Thymus (tissue), 11 donors: ENCODE measurements around the gene ARMC12. TPM values are rescaled to one million over a fixed set of nuclear protein-coding genes. Genes with fewer than 3 reads are reported as not detected.

Source experiments
- DNase-seq, 9 donors: peaks; one replicate each; pipeline ENCODE4 v3.0.0-alpha.2; 2013; ENCODE audit warnings: low spot score in 9 of 9, low read depth in 6 of 9, missing footprints in 1 of 9
- H3K27ac ChIP-seq, 2 donors: one replicate each; pipeline ENCODE4 v1.5.1; 2013; ENCODE audit warnings: control low read depth in 1 of 2, low read depth in 1 of 2, low read length in 1 of 2, mild to moderate bottlenecking in 1 of 2, moderate library complexity in 1 of 2
- H3K27me3 ChIP-seq, 2 donors: one replicate each; pipeline ENCODE4 v1.5.1; 2013; ENCODE audit warnings: low read length in 1 of 2; ENCODE audit not compliant: control insufficient read depth in 2 of 2, insufficient read depth in 1 of 2
- H3K36me3 ChIP-seq, 2 donors: one replicate each; pipeline ENCODE4 v1.5.1; 2013; ENCODE audit warnings: low read length in 1 of 2, mild to moderate bottlenecking in 1 of 2, moderate library complexity in 1 of 2; ENCODE audit not compliant: control insufficient read depth in 2 of 2, insufficient read depth in 2 of 2
- H3K4me1 ChIP-seq, 2 donors: one replicate each; pipeline ENCODE4 v1.5.1; 2013; ENCODE audit warnings: low read length in 2 of 2; ENCODE audit not compliant: control insufficient read depth in 2 of 2, insufficient read depth in 2 of 2
- H3K4me3 ChIP-seq, 2 donors: one replicate each; pipeline ENCODE4 v1.5.1; 2013; ENCODE audit warnings: low read length in 2 of 2, control low read depth in 1 of 2, mild to moderate bottlenecking in 1 of 2
- H3K9me3 ChIP-seq, 2 donors: one replicate each; pipeline ENCODE4 v1.5.1; 2013; ENCODE audit warnings: low read length in 1 of 2, mild to moderate bottlenecking in 1 of 2; ENCODE audit not compliant: control insufficient read depth in 2 of 2, insufficient read depth in 1 of 2
- WGBS: extraction: QIAGEN DNeasy Blood & Tissue Kit; methylation state at CpG from one replicate; pipeline ENCODE4 v1.1.7; 2013; 5-methylcytosine and 5-hydroxymethylcytosine counted together
- polyA plus RNA-seq: library from polyadenylated mRNA; stranded (reverse); fragments of 200-250 nt; gene quantifications from one replicate; pipeline ENCODE4 v1.2.3, GENCODE V29; 2013
- total RNA-seq: library from RNA; stranded (reverse); fragments of 120-200 nt; gene quantifications from one replicate; pipeline ENCODE4 v1.2.4, GENCODE V29; 2013
- donor health status: healthy.

Gene ARMC12
- total and polyA plus RNA-seq, 2 donors: 1.1 to 26.6 TPM

DNA sequence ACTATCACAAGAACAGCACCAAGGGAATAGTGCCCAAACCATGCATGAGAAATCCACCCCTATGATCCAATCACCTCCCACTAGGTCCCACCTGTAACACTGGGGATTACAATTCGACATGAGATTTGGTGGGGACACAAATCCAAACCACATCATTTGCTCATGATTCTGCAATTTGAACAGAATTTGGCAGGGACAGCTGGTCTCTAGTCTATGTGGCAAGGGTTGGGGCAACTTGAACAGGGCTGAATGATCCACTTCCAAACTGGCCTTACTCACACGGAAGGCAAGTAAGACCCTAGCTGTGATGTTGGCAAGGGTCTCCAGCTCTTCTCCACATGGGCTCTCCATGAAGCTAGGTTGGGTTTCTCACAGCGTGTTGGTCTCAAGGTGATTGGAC, 38.0 kb upstream of the ARMC12 start:
- Histone ChIP-seq H3K27me3 (no peaks in the 10 kb centered on the region), H3K27ac (no peak overlapping the region), H3K9me3 (peaks cover 2 to 3% of the 10 kb centered on the region in 2 donors), H3K4me1 (no peaks in the 10 kb centered on the region), H3K36me3 (peaks cover 0 to 5% of the 10 kb centered on the region in 2 donors), H3K4me3 (no peak overlapping the region)
- 98% methylated on average over 3 of the region's 3 CpGs for WGBS
- no peak for DNase-seq

DNA sequence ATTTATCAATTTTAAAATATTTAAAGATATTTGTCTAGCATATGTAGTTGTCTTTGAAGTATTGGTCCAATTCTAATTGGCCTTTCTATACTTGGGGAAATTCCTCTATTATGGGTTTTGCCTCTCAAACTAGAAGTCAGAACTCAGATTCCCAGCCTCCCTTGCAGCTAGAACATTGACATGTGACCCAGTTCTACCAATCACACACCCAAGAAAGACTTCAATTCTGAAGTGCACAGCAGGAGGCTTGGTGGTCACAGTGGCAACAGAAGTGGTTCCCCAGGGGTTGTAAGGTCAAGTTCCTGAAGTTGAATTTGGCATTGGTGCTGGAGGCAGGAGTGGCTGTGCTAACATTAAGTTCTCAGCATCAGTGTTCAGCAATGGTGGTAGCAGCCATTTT, 33.3 kb upstream of the ARMC12 start:
- no peak overlapping the region for H3K27ac ChIP-seq
- H3K9me3 ChIP-seq: peaks cover 2 to 3% of the 10 kb centered on the region in 2 donors
- no peak for DNase-seq
- H3K4me1 ChIP-seq: no peaks in the 10 kb centered on the region
- no peaks in the 10 kb centered on the region for H3K27me3 ChIP-seq
- H3K4me3 ChIP-seq: no peak overlapping the region
- H3K36me3 ChIP-seq: peaks cover 0 to 5% of the 10 kb centered on the region in 2 donors

DNA sequence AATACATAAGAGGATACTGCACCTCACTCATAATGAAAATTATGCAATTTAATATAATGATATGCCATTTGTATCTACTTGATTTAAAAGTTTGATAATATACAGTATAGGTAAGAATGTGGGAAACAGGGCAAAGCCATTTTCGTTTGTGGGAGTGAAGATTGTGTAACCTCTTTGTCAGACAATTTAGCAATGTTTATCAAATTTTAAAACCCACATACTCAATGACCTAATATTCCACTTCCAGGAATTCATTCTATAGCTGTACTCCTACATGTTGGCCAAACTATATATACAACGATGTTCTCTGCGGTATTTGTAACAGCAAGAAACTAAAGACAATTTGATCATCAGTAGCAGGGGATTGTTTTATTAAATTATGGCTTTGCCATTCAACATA, 30.4 kb upstream of the ARMC12 start:
- WGBS: 94% methylated on average over 3 of the region's 3 CpGs
- H3K36me3 ChIP-seq: peaks cover 2 to 5% of the 10 kb centered on the region in 2 donors
- H3K27ac ChIP-seq: no peak overlapping the region
- H3K27me3 ChIP-seq: no peaks in the 10 kb centered on the region
- peaks cover 7 to 8% of the 10 kb centered on the region in 2 donors for H3K4me1 ChIP-seq
- no peak for DNase-seq
- H3K4me3 ChIP-seq: no peak overlapping the region
- H3K9me3 ChIP-seq: peaks cover 2 to 6% of the 10 kb centered on the region in 2 donors

DNA sequence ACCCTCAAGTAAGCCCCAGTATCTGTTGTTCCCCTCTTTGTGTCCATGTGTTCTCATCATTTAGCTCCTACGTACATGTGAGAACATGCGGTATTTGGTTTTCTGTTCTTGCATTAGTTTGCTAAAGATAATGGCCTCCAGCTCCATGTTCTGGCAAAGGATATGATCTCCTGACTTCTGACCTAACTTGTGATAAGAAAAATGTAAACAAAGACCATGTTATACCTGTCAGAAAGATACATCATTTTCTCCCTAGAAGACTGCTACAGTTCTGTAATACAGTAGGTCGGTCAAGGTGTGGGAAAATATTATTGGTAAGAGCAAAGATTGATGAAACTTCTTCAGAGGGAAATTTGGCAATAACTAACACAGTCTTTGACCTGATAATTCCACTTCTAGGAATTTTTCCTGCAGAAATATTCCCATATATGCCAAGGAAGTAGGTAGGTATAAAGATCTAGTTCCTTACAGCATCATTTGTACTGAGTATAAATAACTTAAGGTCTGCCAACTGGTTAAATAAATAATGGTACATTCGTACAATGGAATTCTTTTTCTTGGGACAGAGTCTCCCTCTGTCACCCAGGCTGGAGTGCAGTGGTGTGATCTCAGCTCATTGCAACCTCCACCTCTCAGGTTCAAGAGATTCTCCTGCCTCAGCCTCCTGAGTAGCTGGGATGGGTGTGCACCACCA, 29.0 kb upstream of the ARMC12 start:
- Histone ChIP-seq H3K4me1 (peaks cover 15 to 19% of the 10 kb centered on the region in 2 donors), H3K27ac (no peak overlapping the region), H3K4me3 (no peak overlapping the region), H3K36me3 (peaks cover 2 to 5% of the 10 kb centered on the region in 2 donors), H3K9me3 (peaks cover 2 to 6% of the 10 kb centered on the region in 2 donors), H3K27me3 (no peaks in the 10 kb centered on the region)
- 86% methylated on average over 4 of the region's 4 CpGs for WGBS
- no peak for DNase-seq

DNA sequence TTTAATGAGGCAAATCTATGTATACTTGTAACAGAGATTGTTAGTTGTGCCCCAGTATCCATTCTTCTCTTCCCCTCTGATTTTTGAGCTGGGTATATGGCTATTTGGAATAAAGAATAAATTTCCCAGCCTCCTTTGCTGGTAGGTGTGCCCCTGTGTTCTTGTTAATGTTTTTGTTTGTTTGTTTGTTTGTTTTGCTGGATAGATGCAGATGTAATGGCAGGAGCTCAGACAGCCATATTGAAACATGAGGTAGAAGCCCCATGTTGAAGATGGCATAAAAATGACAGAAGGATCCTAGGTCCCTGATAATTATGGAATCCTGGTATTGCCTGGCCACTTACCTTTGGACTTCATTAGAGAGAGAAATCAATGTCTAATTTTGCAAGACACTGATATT, 28.2 kb upstream of the ARMC12 start:
- peaks cover under 1 to 8% of the 10 kb centered on the region in 2 donors for H3K9me3 ChIP-seq
- H3K27me3 ChIP-seq: no peaks in the 10 kb centered on the region
- peaks cover 2 to 4% of the 10 kb centered on the region in 2 donors for H3K36me3 ChIP-seq
- H3K4me1 ChIP-seq: peaks cover 21 to 26% of the 10 kb centered on the region in 2 donors
- H3K4me3 ChIP-seq: no peak overlapping the region
- DNase-seq: no peak
- H3K27ac ChIP-seq: no peak overlapping the region

DNA sequence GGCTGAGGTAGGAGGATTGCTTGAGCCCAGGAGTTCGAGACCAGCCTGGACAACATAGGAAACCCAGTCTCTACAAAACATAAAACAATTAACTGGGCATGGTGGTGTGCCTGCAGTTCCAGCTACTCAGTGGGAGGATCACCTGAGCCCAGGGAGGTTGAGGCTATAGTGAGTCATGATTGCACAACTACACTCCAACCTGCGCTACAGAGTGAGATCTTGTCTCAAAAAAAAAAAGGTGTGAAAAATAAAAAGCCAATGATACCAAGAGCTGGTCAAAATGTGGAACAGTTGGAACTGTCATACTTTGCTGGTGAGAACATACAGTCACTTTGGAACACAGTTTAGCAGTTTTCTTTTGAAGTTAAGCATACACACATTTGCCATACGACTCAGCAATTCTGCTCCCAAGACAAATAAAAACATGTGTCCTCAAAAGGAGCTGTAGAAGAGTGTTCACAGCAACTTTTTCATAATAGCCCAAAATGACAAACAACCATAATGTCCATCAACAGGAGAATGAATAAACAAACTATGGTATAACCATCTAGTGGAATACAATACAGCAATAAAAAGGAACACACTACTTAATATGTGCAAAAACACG, 26.5 kb upstream of the ARMC12 start:
- Histone ChIP-seq H3K27ac (peak overlapping the region; percentile 8 to 12), H3K4me1 (peaks cover 25 to 33% of the 10 kb centered on the region in 2 donors), H3K36me3 (peaks cover under 1 to 2% of the 10 kb centered on the region in 2 donors), H3K27me3 (no peaks in the 10 kb centered on the region), H3K9me3 (peaks cover 0 to 11% of the 10 kb centered on the region in 2 donors), H3K4me3 (no peak overlapping the region)
- WGBS: 82% methylated on average over 4 of the region's 4 CpGs
- peak in 1 of 9 donors; percentile 50 for DNase-seq

DNA sequence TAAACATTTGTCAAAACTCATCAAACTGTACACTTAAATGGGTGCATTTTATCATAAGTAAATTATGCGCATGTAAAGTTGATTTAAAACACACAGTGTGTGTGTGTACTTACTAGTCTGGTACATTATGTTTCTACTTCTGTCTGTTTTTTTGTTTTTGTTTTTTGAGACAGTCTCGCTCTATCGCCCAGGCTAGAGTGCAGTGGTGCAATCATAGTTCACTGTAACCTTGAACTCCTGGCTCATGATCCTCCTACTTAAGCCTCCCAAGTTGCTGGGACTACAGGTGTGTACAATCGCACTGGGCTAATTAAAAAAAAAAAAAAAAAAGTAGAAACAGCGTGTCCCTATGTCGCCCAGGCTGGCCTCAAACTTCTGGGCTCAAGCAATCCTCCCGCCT, 25.1 kb upstream of the ARMC12 start:
- DNase-seq: no peak
- H3K36me3 ChIP-seq: peaks cover 2 to 6% of the 10 kb centered on the region in 2 donors
- no peak overlapping the region for H3K27ac ChIP-seq
- 97% methylated on average over 7 of the region's 7 CpGs for WGBS
- H3K4me1 ChIP-seq: peaks cover 38 to 47% of the 10 kb centered on the region in 2 donors
- peaks cover 0 to 11% of the 10 kb centered on the region in 2 donors for H3K9me3 ChIP-seq
- H3K27me3 ChIP-seq: no peaks in the 10 kb centered on the region
- no peak overlapping the region for H3K4me3 ChIP-seq

DNA sequence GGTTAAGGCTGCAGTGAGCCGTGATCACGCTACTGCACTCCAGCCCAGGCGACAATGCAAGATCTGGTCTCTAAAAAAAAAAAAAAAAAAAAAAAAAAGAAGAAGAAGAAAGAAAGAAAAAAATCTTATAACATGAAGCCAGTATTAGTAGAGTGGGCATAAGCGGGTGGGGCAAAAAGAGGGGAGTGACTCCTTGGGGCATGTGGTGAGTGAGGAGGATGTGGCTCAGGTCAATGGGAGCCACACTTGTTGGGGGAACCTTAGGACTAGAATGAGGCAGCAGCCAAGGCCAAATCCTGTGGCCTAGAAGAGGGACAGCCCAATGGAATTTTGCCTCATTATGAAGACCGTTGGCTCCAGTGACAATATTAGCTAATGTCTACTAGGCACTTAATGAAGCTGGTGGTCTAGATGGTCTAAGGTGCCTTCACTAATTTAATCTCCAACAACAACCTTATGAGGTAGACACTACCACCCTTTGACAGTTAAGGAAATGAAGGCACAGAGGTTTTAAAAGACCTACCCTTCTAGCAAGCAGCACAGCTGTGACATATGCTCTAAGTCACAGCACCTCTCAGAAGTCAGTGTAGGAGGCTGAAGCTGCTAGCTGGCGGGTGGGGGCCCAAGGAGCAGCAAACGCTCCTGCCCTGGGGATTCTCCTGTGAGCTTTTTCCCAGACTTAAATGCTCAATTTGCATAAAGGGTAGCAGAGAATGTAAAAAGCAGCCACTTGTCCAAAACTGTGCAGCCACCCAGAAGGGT, 23.6 kb upstream of the ARMC12 start:
- Histone ChIP-seq H3K27me3 (no peaks in the 10 kb centered on the region), H3K4me3 (peak overlapping the region in 1 of 2 donors; percentile 24), H3K4me1 (peaks cover 53 to 62% of the 10 kb centered on the region in 2 donors), H3K27ac (peak overlapping the region; percentile 85 to 93), H3K36me3 (peaks cover 5 to 6% of the 10 kb centered on the region in 2 donors), H3K9me3 (peaks cover 0 to 11% of the 10 kb centered on the region in 2 donors)
- 69% methylated on average over 7 of the region's 7 CpGs for WGBS
- peak in 3 of 9 donors; percentile 56 to 85 (median 70) for DNase-seq

DNA sequence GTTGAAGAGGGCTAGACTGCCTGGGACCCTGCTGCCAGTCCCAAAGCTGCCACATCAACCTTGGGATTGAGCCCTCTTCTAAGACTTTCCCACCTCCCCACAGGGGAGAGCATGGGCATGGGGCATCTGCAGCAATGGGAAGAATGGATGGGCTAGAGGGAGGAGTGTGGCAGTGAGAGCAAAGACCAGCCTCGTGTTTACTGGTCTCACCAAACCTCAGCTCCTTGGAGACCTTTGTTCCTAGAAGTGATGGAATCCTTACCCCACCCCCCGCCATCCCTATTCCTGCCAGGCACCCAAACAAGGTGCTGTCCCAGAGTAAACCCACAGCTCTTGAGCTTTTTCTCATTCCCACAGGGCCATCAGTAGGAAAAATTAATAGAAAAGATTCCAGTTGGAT, 20.0 kb upstream of the ARMC12 start:
- 80% methylated on average over 2 of the region's 2 CpGs for WGBS
- Histone ChIP-seq H3K27me3 (no peaks in the 10 kb centered on the region), H3K4me3 (no peak overlapping the region), H3K36me3 (peaks cover 3 to 6% of the 10 kb centered on the region in 2 donors), H3K9me3 (peaks cover 0 to 12% of the 10 kb centered on the region in 2 donors), H3K4me1 (peaks cover 67 to 90% of the 10 kb centered on the region in 2 donors), H3K27ac (peak overlapping the region; percentile 72 to 97)
- DNase-seq: no peak
